HL-60 (cell line): Measurements from ENCODE around the gene PRELP.

Experiments used
- GABPA ChIP-seq: IDR thresholded peaks from 2 replicates; pipeline ENCODE4 v1.6.1; 2012; ENCODE audit warnings: low read depth
- SPI1 ChIP-seq: IDR thresholded peaks from 2 replicates; pipeline ENCODE4 v1.6.1; 2012; ENCODE audit warnings: low read depth, mild to moderate bottlenecking, borderline replicate concordance
- TF ChIP-seq, protein P1 (sequence below): IDR thresholded peaks from one replicate; pipeline ENCODE4 v1.5.1; 2011; ENCODE audit warnings: low read length, control low read depth, inconsistent platforms; ENCODE audit not compliant: insufficient read depth
- TF ChIP-seq, protein P2 (sequence below): IDR thresholded peaks from 2 replicates; pipeline ENCODE4 v1.6.1; 2012; ENCODE audit warnings: low read depth; ENCODE audit not compliant: insufficient replicate concordance

DNA sequence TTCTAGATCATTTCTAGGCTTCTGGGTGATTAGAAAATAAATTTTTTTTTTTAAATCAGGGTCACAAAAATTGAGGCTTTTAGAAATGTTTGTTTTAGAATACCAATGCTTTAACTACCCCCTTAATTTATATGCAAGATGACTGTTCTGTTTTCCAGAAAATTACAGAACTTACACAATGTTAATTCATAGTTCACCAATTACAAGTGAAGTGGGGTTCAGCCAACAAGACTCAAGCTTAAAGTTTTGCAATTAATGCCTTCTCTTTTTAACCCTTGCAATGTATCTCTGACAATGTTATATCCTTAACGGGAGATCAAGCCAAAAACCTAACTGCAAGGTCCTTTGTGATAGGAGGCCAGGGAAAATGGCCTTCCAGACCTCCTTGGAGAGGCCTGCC lies 5.6 kb downstream of the PRELP start:
- TF ChIP-seq, protein P1, sequence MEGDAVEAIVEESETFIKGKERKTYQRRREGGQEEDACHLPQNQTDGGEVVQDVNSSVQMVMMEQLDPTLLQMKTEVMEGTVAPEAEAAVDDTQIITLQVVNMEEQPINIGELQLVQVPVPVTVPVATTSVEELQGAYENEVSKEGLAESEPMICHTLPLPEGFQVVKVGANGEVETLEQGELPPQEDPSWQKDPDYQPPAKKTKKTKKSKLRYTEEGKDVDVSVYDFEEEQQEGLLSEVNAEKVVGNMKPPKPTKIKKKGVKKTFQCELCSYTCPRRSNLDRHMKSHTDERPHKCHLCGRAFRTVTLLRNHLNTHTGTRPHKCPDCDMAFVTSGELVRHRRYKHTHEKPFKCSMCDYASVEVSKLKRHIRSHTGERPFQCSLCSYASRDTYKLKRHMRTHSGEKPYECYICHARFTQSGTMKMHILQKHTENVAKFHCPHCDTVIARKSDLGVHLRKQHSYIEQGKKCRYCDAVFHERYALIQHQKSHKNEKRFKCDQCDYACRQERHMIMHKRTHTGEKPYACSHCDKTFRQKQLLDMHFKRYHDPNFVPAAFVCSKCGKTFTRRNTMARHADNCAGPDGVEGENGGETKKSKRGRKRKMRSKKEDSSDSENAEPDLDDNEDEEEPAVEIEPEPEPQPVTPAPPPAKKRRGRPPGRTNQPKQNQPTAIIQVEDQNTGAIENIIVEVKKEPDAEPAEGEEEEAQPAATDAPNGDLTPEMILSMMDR, result no peak
- TF ChIP-seq, protein P2, sequence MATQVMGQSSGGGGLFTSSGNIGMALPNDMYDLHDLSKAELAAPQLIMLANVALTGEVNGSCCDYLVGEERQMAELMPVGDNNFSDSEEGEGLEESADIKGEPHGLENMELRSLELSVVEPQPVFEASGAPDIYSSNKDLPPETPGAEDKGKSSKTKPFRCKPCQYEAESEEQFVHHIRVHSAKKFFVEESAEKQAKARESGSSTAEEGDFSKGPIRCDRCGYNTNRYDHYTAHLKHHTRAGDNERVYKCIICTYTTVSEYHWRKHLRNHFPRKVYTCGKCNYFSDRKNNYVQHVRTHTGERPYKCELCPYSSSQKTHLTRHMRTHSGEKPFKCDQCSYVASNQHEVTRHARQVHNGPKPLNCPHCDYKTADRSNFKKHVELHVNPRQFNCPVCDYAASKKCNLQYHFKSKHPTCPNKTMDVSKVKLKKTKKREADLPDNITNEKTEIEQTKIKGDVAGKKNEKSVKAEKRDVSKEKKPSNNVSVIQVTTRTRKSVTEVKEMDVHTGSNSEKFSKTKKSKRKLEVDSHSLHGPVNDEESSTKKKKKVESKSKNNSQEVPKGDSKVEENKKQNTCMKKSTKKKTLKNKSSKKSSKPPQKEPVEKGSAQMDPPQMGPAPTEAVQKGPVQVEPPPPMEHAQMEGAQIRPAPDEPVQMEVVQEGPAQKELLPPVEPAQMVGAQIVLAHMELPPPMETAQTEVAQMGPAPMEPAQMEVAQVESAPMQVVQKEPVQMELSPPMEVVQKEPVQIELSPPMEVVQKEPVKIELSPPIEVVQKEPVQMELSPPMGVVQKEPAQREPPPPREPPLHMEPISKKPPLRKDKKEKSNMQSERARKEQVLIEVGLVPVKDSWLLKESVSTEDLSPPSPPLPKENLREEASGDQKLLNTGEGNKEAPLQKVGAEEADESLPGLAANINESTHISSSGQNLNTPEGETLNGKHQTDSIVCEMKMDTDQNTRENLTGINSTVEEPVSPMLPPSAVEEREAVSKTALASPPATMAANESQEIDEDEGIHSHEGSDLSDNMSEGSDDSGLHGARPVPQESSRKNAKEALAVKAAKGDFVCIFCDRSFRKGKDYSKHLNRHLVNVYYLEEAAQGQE, result no peak
- TF ChIP-seq SPI1 (no peak), GABPA (no peak)
